Fibroblast of mammary gland (primary cell): Measurements from ENCODE around the gene KIFAP3.
"Not testable (repeated sequence)": the region's sequence is repeated elsewhere in the genome, so short reads cannot be mapped to it uniquely, and the experiment has no call there.

ENCODE experiments used
- DNase-seq: peaks from one replicate; pipeline ENCODE4 v3.0.0-alpha.2; 2010; ENCODE audit warnings: low read depth
- H3K4me3 ChIP-seq: 2 replicates; pipeline ENCODE4 v1.5.1; 2011; ENCODE audit warnings: low read depth, mild to moderate bottlenecking, low read length, moderate library complexity; ENCODE audit not compliant: control insufficient read depth
- CTCF ChIP-seq: conservative IDR thresholded peaks from 2 replicates; pipeline ENCODE4 v1.5.1; 2011; ENCODE audit warnings: low read depth, low read length, inconsistent platforms; ENCODE audit not compliant: control insufficient read depth, insufficient read depth

The KIFAP3 gene

GRCh38 chr1:169925505-169926482, 148.7 kb downstream of the KIFAP3 start:
- no peak for DNase-seq
- no peak for TF ChIP-seq CTCF
- no peak overlapping the region for H3K4me3 ChIP-seq

GRCh38 chr1:169924829-169925228, 149.7 kb downstream of the KIFAP3 start:
- no peak for TF ChIP-seq CTCF

GRCh38 chr1:169924063-169924462, 150.4 kb downstream of the KIFAP3 start:
- no peak for DNase-seq

More at GRCh38 chr1:169924829-169925228, 149.7 kb downstream of the KIFAP3 start:
- no peak for DNase-seq
- no peak overlapping the region for H3K4me3 ChIP-seq

GRCh38 chr1:169921080-169921479, 153.4 kb downstream of the KIFAP3 start:
- H3K4me3 ChIP-seq, result no peak overlapping the region
- DNase-seq, result no peak
- TF ChIP-seq CTCF, result no peak

More at GRCh38 chr1:169924063-169924462, 150.4 kb downstream of the KIFAP3 start:
- no peak for TF ChIP-seq CTCF
- no peak overlapping the region for H3K4me3 ChIP-seq

GRCh38 chr1:169918927-169919326, 155.6 kb downstream of the KIFAP3 start:
- H3K4me3 ChIP-seq, result no peak overlapping the region
- no peak for DNase-seq
- TF ChIP-seq CTCF, result no peak

- DNase-seq, H3K4me3 ChIP-seq: not testable (repeated sequence)
Measured at GRCh38 chr1:169918220-169918619, 156.3 kb downstream of the KIFAP3 start.

- no peak overlapping the region for H3K4me3 ChIP-seq
- no peak for TF ChIP-seq CTCF
- DNase-seq, result no peak
Measured at GRCh38 chr1:169915150-169915549, 159.3 kb downstream of the KIFAP3 start.
